Neural progenitor cell (in vitro differentiated cells): ENCODE data around the gene PDE11A. TPM values are rescaled to one million over a fixed set of nuclear protein-coding genes. Genes with fewer than 3 reads are reported as not detected.

Experiments
- DNase-seq: peaks from one replicate; pipeline ENCODE4 v3.0.0-alpha.2; 2016; ENCODE audit warnings: low spot score
- H2AFZ ChIP-seq: fragments of 200-600 bp; sonication (generic); replicated peaks from 2 replicates; pipeline ENCODE4 v1.6.1; 2016; ENCODE audit warnings: antibody characterized with exemption
- H3F3A ChIP-seq: fragments of 200-600 bp; sonication (generic); 2 replicates; pipeline ENCODE4 v1.6.1; 2016; ENCODE audit warnings: antibody characterized with exemption, low read depth
- H3K27ac ChIP-seq: fragments of 200-600 bp; sonication (generic); 2 replicates; pipeline ENCODE4 v1.5.1; 2016; ENCODE audit warnings: mild to moderate bottlenecking
- H3K27me3 ChIP-seq: fragments of 200-600 bp; sonication (generic); 2 replicates; pipeline ENCODE4 v1.6.1; 2016; ENCODE audit warnings: mild to moderate bottlenecking, moderate library complexity
- H3K36me3 ChIP-seq: fragments of 200-600 bp; sonication (generic); 2 replicates; pipeline ENCODE4 v1.5.1; 2016
- H3K4me1 ChIP-seq: fragments of 200-600 bp; sonication (generic); 2 replicates; pipeline ENCODE4 v1.6.1; 2016; ENCODE audit warnings: mixed run types
- H3K4me2 ChIP-seq: fragments of 200-600 bp; sonication (generic); 2 replicates; pipeline ENCODE4 v1.6.1; 2016
- H3K4me3 ChIP-seq: fragments of 200-600 bp; sonication (generic); 2 replicates; pipeline ENCODE4 v1.5.1; 2016
- H3K79me2 ChIP-seq: fragments of 200-600 bp; sonication (generic); 2 replicates; pipeline ENCODE4 v1.6.1; 2016; ENCODE audit warnings: low read depth
- H3K9ac ChIP-seq: fragments of 200-600 bp; sonication (generic); 2 replicates; pipeline ENCODE4 v1.6.1; 2016
- H3K9me3 ChIP-seq: fragments of 200-600 bp; sonication (generic); 2 replicates; pipeline ENCODE4 v1.5.1; 2016; ENCODE audit warnings: low read depth
- H4K20me1 ChIP-seq: fragments of 200-600 bp; sonication (generic); 2 replicates; pipeline ENCODE4 v1.6.1; 2016; ENCODE audit warnings: low read depth
- H3K27ac Mint-ChIP-seq: 3 replicates; pipeline ENCODE4 v1.8.0; 2021; ENCODE audit warnings: mixed read lengths
- H3K27me3 Mint-ChIP-seq: 2 replicates; pipeline ENCODE4 v1.8.0; 2022; ENCODE audit warnings: low read depth, mild to moderate bottlenecking, inconsistent platforms, moderate library complexity, mixed read lengths; ENCODE audit not compliant: insufficient read depth
- H3K36me3 Mint-ChIP-seq: 3 replicates; pipeline ENCODE4 v1.8.0; 2021; ENCODE audit warnings: mixed read lengths
- H3K4me1 Mint-ChIP-seq: 3 replicates; pipeline ENCODE4 v1.8.0; 2021; ENCODE audit warnings: mixed read lengths
- H3K4me3 Mint-ChIP-seq: 3 replicates; pipeline ENCODE4 v1.8.0; 2021; ENCODE audit warnings: mild to moderate bottlenecking, moderate library complexity, mixed read lengths
- H3K9me3 Mint-ChIP-seq: 3 replicates; pipeline ENCODE4 v1.8.0; 2020; ENCODE audit warnings: mixed read lengths
- EZH2 ChIP-seq: fragments of 200-600 bp; sonication (generic); IDR thresholded peaks from 2 replicates; pipeline ENCODE4 v1.6.1; 2017; ENCODE audit warnings: antibody characterized with exemption, mild to moderate bottlenecking, moderate library complexity
- EZH2phosphoT487 ChIP-seq: fragments of 200-600 bp; sonication (generic); IDR thresholded peaks from 2 replicates; pipeline ENCODE4 v1.6.1; 2017; ENCODE audit warnings: antibody characterized with exemption
- total RNA-seq: library from RNA; depleted of rRNA; stranded (reverse); fragments of >200 nt; gene quantifications from 2 replicates; pipeline ENCODE4 v1.2.3, GENCODE V29; 2015; ENCODE audit warnings: low replicate concordance
- TF ChIP-seq, protein P1 (sequence below): fragments of 200-600 bp; sonication (generic); IDR thresholded peaks from 2 replicates; pipeline ENCODE4 v1.5.1; 2017; ENCODE audit warnings: antibody characterized with exemption, mild to moderate bottlenecking

The PDE11A gene
- total RNA-seq, 1 donor from 2014 or later, result 0.13 TPM

DNA sequence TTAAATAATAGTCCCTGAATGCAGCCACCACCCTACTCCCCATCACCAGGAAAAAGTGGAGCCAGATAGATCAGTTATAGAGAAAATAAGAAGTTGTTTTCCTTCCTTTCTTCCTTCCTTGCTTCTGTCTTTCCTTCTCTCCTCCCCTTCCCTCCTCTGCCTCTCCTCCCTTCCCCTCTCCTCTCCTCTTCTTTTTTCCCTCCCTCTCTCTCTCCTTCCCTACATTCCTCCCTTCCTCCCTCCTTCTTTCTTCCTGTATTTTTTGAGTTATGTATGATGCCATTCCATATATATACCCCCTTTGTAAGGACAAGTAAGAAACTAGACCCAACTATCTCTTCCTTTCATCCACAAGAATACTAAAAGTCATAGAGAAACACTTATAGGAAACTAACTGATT, 414.3 kb downstream of the PDE11A start:
- H3K27ac Mint-ChIP-seq, result no peak overlapping the region
- Histone ChIP-seq H3K36me3 (no peaks in the 10 kb centered on the region), H3K4me2 (no peak overlapping the region), H3K9ac (no peak overlapping the region), H3F3A (peaks cover 9% of the 10 kb centered on the region), H3K27ac (no peak overlapping the region), H3K27me3 (no peaks in the 10 kb centered on the region), H3K9me3 (no peaks in the 10 kb centered on the region), H4K20me1 (no peaks in the 10 kb centered on the region), H3K79me2 (no peaks in the 10 kb centered on the region), H3K4me3 (no peak overlapping the region), H3K4me1 (peaks cover 37% of the 10 kb centered on the region), H2AFZ (no peak overlapping the region)
- peaks cover 5% of the 10 kb centered on the region for H3K27me3 Mint-ChIP-seq
- H3K4me1 Mint-ChIP-seq, result peaks cover 43% of the 10 kb centered on the region
- no peaks in the 10 kb centered on the region for H3K9me3 Mint-ChIP-seq
- no peak for DNase-seq
- H3K36me3 Mint-ChIP-seq, result no peaks in the 10 kb centered on the region
- TF ChIP-seq, protein P1, sequence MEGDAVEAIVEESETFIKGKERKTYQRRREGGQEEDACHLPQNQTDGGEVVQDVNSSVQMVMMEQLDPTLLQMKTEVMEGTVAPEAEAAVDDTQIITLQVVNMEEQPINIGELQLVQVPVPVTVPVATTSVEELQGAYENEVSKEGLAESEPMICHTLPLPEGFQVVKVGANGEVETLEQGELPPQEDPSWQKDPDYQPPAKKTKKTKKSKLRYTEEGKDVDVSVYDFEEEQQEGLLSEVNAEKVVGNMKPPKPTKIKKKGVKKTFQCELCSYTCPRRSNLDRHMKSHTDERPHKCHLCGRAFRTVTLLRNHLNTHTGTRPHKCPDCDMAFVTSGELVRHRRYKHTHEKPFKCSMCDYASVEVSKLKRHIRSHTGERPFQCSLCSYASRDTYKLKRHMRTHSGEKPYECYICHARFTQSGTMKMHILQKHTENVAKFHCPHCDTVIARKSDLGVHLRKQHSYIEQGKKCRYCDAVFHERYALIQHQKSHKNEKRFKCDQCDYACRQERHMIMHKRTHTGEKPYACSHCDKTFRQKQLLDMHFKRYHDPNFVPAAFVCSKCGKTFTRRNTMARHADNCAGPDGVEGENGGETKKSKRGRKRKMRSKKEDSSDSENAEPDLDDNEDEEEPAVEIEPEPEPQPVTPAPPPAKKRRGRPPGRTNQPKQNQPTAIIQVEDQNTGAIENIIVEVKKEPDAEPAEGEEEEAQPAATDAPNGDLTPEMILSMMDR, result no peak
- TF ChIP-seq EZH2 (no peak), EZH2phosphoT487 (no peak)
- H3K4me3 Mint-ChIP-seq, result no peak overlapping the region

DNA sequence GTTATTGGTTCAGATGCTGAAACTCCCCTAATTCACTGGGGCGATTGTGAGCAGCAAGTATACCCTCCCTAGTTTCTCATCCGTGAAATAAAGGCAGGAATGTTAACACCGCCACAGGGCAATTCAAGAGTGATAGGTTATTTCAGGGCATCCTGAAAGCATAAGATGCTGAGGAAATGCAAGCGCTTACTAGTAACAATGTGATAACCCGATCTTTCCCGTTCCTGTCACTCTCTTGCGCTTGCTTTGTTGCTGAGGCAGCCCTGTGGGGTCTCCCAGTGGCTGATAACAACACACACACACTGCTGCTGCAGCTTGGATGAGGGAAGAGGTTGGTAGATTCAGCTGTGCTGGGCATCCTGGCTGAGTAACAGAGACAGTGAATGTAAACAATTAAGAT, 420.7 kb downstream of the PDE11A start:
- H3K27me3 Mint-ChIP-seq, result peaks cover 6% of the 10 kb centered on the region
- H3K79me2 ChIP-seq, result no peaks in the 10 kb centered on the region
- no peaks in the 10 kb centered on the region for H3K27me3 ChIP-seq
- H3K27ac Mint-ChIP-seq, result no peak overlapping the region
- peaks cover 25% of the 10 kb centered on the region for H3K4me1 Mint-ChIP-seq
- no peaks in the 10 kb centered on the region for H3K9me3 Mint-ChIP-seq
- peaks cover 43% of the 10 kb centered on the region for H3K4me1 ChIP-seq
- H3K9ac ChIP-seq, result no peak overlapping the region
- no peaks in the 10 kb centered on the region for H3K9me3 ChIP-seq
- H3K4me2 ChIP-seq, result peak overlapping the region; percentile 65
- no peaks in the 10 kb centered on the region for H3K36me3 Mint-ChIP-seq
- DNase-seq, result peak; percentile 78
- H3K27ac ChIP-seq, result peak overlapping the region; percentile 21
- H4K20me1 ChIP-seq, result no peaks in the 10 kb centered on the region
- H3F3A ChIP-seq, result peaks cover 22% of the 10 kb centered on the region
- peak overlapping the region; percentile 88 for H2AFZ ChIP-seq
- H3K4me3 ChIP-seq, result no peak overlapping the region
- H3K36me3 ChIP-seq, result no peaks in the 10 kb centered on the region
- no peak for TF ChIP-seq EZH2
- TF ChIP-seq EZH2phosphoT487, result no peak
- TF ChIP-seq, protein P1, result no peak
- H3K4me3 Mint-ChIP-seq, result no peak overlapping the region

- H3K4me1 ChIP-seq, result peaks cover 43% of the 10 kb centered on the region
- no peak overlapping the region for H3K4me2 ChIP-seq
- Mint-ChIP-seq H3K9me3 (peaks cover under 1% of the 10 kb centered on the region), H3K36me3 (peaks cover under 1% of the 10 kb centered on the region), H3K4me1 (peaks cover 25% of the 10 kb centered on the region), H3K27me3 (peaks cover 4% of the 10 kb centered on the region), H3K27ac (no peak overlapping the region), H3K4me3 (no peak overlapping the region)
- H3K27me3 ChIP-seq, result no peaks in the 10 kb centered on the region
- no peak overlapping the region for H3K9ac ChIP-seq
- H3K4me3 ChIP-seq, result no peak overlapping the region
- no peaks in the 10 kb centered on the region for H3K36me3 ChIP-seq
- no peak for DNase-seq
- TF ChIP-seq EZH2phosphoT487, result no peak
- TF ChIP-seq EZH2, result no peak
- TF ChIP-seq, protein P1, result no peak
- H4K20me1 ChIP-seq, result no peaks in the 10 kb centered on the region
- no peak overlapping the region for H3K27ac ChIP-seq
- peak overlapping the region; percentile 84 for H2AFZ ChIP-seq
- H3K9me3 ChIP-seq, result no peaks in the 10 kb centered on the region
- H3F3A ChIP-seq, result peaks cover 22% of the 10 kb centered on the region
- no peaks in the 10 kb centered on the region for H3K79me2 ChIP-seq
Measured at GRCh38 chr2:177649568-177650518, 422.7 kb downstream of the PDE11A start.
